MCF 10A (cell line): ENCODE measurements around the gene MRGPRG. TPM values are rescaled to one million over a fixed set of nuclear protein-coding genes. Genes with fewer than 3 reads are reported as not detected.

Experiments used
- BruUV-seq: library from RNA; stranded (reverse); fragments of 400-500 nt; replicated peaks from 2 replicates; lab custom pipeline; 2021; lab: Mats Ljungman, UMichigan
- CTCF ChIA-PET: fragments of 300-600 bp; sonication (Branson Sonifier 250); formaldehyde crosslinking; extraction: SDS; loops from one replicate; lab custom pipeline; 2021; ENCODE audit warnings: antibody characterized with exemption, inconsistent platforms; lab: Yijun Ruan, JAX
- POLR2A ChIA-PET: fragments of 300-600, 350-650 bp; sonication (Branson Sonifier 250); formaldehyde crosslinking; extraction: SDS; loops from one replicate; lab custom pipeline; 2020; ENCODE audit warnings: antibody characterized with exemption, inconsistent platforms; lab: Yijun Ruan, JAX
- DNase-seq: peaks from one replicate; pipeline ENCODE4 v3.0.0-alpha.2; 2018; ENCODE audit not compliant: unreplicated experiment
- H3K27ac Mint-ChIP-seq: one replicate; pipeline ENCODE4 v1.8.0; 2022; ENCODE audit warnings: mild to moderate bottlenecking, low read depth, mixed read lengths; ENCODE audit not compliant: unreplicated experiment
- H3K27me3 Mint-ChIP-seq: one replicate; pipeline ENCODE4 v1.8.0; 2022; ENCODE audit warnings: mixed read lengths; ENCODE audit not compliant: insufficient read depth, unreplicated experiment
- H3K36me3 Mint-ChIP-seq: one replicate; pipeline ENCODE4 v1.8.0; 2022; ENCODE audit warnings: mild to moderate bottlenecking, moderate library complexity, mixed read lengths; ENCODE audit not compliant: insufficient read depth, unreplicated experiment
- H3K4me1 Mint-ChIP-seq: one replicate; pipeline ENCODE4 v1.8.0; 2022; ENCODE audit warnings: mixed read lengths; ENCODE audit not compliant: insufficient read depth, unreplicated experiment
- H3K4me3 Mint-ChIP-seq: one replicate; pipeline ENCODE4 v1.8.0; 2022; ENCODE audit warnings: mild to moderate bottlenecking, moderate library complexity, mixed read lengths; ENCODE audit not compliant: unreplicated experiment
- H3K9me3 Mint-ChIP-seq: one replicate; pipeline ENCODE4 v1.8.0; 2022; ENCODE audit warnings: mixed read lengths; ENCODE audit not compliant: unreplicated experiment
- intact Hi-C: fragments of 100-400 bp; cut with micrococcal nuclease; formaldehyde crosslinking; loops from 2 replicates; pipeline ENCODE4 v1.14.1; 2022
- total RNA-seq: library from RNA; stranded (reverse); gene quantifications from 2 replicates; pipeline ENCODE4 v1.2.3, GENCODE V29; 2022
- TF ChIP-seq, protein P1 (sequence below): fragments of 200-600 bp; IDR thresholded peaks from one replicate; pipeline ENCODE4 v1.8.0; 2022; ENCODE audit warnings: antibody characterized with exemption, mild to moderate bottlenecking; ENCODE audit not compliant: unreplicated experiment

Gene MRGPRG
- total RNA-seq, 1 experiment from 2014 or later: not detected

DNA sequence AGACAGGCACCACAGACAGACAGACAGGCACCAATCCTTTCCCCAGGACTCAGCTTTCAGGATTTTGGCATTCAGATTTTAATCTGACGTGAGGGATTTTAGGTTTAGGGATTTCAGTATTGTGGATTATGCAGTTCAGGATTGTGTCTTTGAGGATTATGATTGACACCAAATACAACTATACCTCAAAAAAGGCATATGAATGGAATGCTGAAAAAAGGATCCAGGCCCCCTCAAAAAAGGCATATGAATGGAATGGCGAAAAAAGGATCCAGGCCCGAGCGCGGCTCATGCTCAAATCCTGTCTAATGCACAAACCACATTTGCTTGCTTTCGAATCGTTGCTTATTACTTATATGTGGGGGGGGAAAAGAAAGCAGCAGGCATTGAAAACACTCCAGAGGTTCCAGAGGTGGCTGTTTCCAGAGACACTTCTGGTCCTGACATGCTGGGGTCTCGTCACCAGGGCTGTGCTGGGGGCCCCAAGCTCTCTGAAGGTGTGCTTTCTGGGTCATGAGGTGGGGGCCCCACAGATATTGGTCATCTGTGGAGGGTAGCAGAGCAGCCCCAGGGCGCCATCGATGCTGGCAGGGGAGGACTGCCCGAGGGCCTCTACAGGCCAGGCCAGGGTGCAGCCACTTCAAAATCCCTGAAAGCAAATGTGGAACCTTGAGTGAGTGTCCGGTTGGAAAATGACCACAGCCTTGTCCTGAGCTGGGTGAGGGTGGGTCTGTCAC, 36.7 kb downstream of the MRGPRG start:
- no TSS peak for BruUV-seq
- H3K9me3 Mint-ChIP-seq: no peaks in the 10 kb centered on the region
- H3K4me1 Mint-ChIP-seq: no peaks in the 10 kb centered on the region
- H3K27ac Mint-ChIP-seq: no peak overlapping the region
- peaks cover 4% of the 10 kb centered on the region for H3K27me3 Mint-ChIP-seq
- no peaks in the 10 kb centered on the region for H3K36me3 Mint-ChIP-seq
- intact Hi-C loops: no loop called here
- no peak overlapping the region for H3K4me3 Mint-ChIP-seq
- TF ChIP-seq, protein P1, sequence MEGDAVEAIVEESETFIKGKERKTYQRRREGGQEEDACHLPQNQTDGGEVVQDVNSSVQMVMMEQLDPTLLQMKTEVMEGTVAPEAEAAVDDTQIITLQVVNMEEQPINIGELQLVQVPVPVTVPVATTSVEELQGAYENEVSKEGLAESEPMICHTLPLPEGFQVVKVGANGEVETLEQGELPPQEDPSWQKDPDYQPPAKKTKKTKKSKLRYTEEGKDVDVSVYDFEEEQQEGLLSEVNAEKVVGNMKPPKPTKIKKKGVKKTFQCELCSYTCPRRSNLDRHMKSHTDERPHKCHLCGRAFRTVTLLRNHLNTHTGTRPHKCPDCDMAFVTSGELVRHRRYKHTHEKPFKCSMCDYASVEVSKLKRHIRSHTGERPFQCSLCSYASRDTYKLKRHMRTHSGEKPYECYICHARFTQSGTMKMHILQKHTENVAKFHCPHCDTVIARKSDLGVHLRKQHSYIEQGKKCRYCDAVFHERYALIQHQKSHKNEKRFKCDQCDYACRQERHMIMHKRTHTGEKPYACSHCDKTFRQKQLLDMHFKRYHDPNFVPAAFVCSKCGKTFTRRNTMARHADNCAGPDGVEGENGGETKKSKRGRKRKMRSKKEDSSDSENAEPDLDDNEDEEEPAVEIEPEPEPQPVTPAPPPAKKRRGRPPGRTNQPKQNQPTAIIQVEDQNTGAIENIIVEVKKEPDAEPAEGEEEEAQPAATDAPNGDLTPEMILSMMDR: no peak
- ChIA-PET CTCF (no interaction called here), POLR2A (interaction anchor here (0.7 kb wide), 1 partner anchor 52 kb away, joined by 3 read pairs; no protein-coding TSS in a partner anchor)
- DNase-seq: no peak

DNA sequence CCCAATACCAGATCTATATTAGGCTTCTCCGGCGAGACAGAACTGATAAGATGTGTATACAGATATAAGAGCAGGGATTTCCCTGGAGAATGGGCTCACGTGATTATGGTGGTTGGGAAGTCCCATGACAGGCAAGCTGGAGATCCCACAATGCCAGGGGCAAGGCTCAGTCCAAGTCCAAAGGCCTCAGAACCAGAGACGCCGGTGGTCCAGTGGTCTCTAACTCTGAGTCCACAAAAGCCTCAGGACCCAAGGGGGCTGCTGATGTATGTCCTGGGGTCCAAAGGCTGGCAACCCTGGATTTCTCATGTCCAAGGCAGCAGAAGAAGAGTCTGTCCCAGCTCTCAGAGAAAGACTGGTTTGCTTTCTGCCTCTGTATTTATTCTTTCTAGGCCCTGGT, 37.7 kb downstream of the MRGPRG start:
- TF ChIP-seq, protein P1: no peak
- no peak for DNase-seq
- Mint-ChIP-seq H3K27me3 (no peaks in the 10 kb centered on the region), H3K27ac (no peak overlapping the region), H3K4me3 (no peak overlapping the region), H3K9me3 (peaks cover 2% of the 10 kb centered on the region), H3K36me3 (no peaks in the 10 kb centered on the region), H3K4me1 (no peaks in the 10 kb centered on the region)
- CTCF ChIA-PET: interaction anchor here (0.6 kb wide), 1 partner anchor 238 kb away, joined by 3 read pairs; no protein-coding TSS in a partner anchor
- intact Hi-C loops: no loop called here
- no TSS peak for BruUV-seq
- POLR2A ChIA-PET: no interaction called here

GRCh38 chr11:3178349-3178748, 40.3 kb downstream of the MRGPRG start:
- Mint-ChIP-seq H3K9me3 (peaks cover 9% of the 10 kb centered on the region), H3K36me3 (no peaks in the 10 kb centered on the region)
- no peak for DNase-seq

GRCh38 chr11:3177931-3178330, 40.7 kb downstream of the MRGPRG start:
- no peak overlapping the region for H3K4me3 Mint-ChIP-seq
- no TSS peak for BruUV-seq
- CTCF ChIA-PET: no interaction called here
- peak; percentile 36 for DNase-seq
- no peaks in the 10 kb centered on the region for H3K27me3 Mint-ChIP-seq
- H3K4me1 Mint-ChIP-seq: no peaks in the 10 kb centered on the region
- POLR2A ChIA-PET: no interaction called here
- peaks cover 9% of the 10 kb centered on the region for H3K9me3 Mint-ChIP-seq
- TF ChIP-seq, protein P1: no peak
- H3K36me3 Mint-ChIP-seq: no peaks in the 10 kb centered on the region
- no peak overlapping the region for H3K27ac Mint-ChIP-seq
- intact Hi-C loops: no loop called here

More at GRCh38 chr11:3178349-3178748, 40.3 kb downstream of the MRGPRG start:
- Mint-ChIP-seq H3K4me1 (no peaks in the 10 kb centered on the region), H3K4me3 (no peak overlapping the region), H3K27ac (no peak overlapping the region), H3K27me3 (no peaks in the 10 kb centered on the region)
- POLR2A ChIA-PET: no interaction called here
- CTCF ChIA-PET: no interaction called here
- TF ChIP-seq, protein P1: no peak
- BruUV-seq: no TSS peak
- intact Hi-C loops: no loop called here
